Left lobe of liver (tissue), 2 donors: ENCODE results near the gene TSPAN3. TPM values are rescaled to one million over a fixed set of nuclear protein-coding genes. Genes with fewer than 3 reads are reported as not detected.
A peak's percentile ranks its signal among the peaks of the same experiment; 100 is the strongest.

Experiments
- ATAC-seq: fragments of 200-7000 bp; cut with Tn5 transposase; one replicate; pipeline ENCODE4 v1.9.1; 2020; ENCODE audit warnings: mild to moderate bottlenecking, moderate library complexity
- DNase-seq: peaks from one replicate; pipeline ENCODE4 v3.0.0-alpha.2; 2020; ENCODE audit warnings: low spot score
- total RNA-seq: library from RNA; stranded (reverse); gene quantifications from one replicate; pipeline ENCODE4 v1.2.1, GENCODE V29; 2021
- donor health status: DM: no; HTN: no; CAD: no; lungs with moderate emphysema.
- donor health status: DM: no; HTN: yes; CAD: no.

Gene TSPAN3
- total RNA-seq, 1 donor from 2014 or later, result 75.2 TPM

GRCh38 chr15:77085297-77085696, 14.4 kb upstream of the TSPAN3 start:
- ATAC-seq (no peak), DNase-seq (no peak)

- ATAC-seq, result no peak
Observed at GRCh38 chr15:77084436-77084835, 13.5 kb upstream of the TSPAN3 start.

GRCh38 chr15:77083381-77084160, 12.7 kb upstream of the TSPAN3 start:
- peak; percentile 89 for ATAC-seq

More at GRCh38 chr15:77084436-77084835, 13.5 kb upstream of the TSPAN3 start:
- DNase-seq, result peak; percentile 40

GRCh38 chr15:77081971-77082370, 11.1 kb upstream of the TSPAN3 start:
- DNase-seq (no peak), ATAC-seq (no peak)

More at GRCh38 chr15:77083381-77084160, 12.7 kb upstream of the TSPAN3 start:
- peak; percentile 58 for DNase-seq

GRCh38 chr15:77076323-77076915, 5.5 kb upstream of the TSPAN3 start:
- DNase-seq, result no peak
- ATAC-seq, result no peak

GRCh38 chr15:77075528-77075927, 4.6 kb upstream of the TSPAN3 start:
- no peak for ATAC-seq

GRCh38 chr15:77074350-77074749, 3.4 kb upstream of the TSPAN3 start:
- DNase-seq, result no peak
- ATAC-seq, result no peak

More at GRCh38 chr15:77075528-77075927, 4.6 kb upstream of the TSPAN3 start:
- no peak for DNase-seq

- ATAC-seq (no peak), DNase-seq (no peak)
Observed at GRCh38 chr15:77071305-77072223, 655 bp upstream of the TSPAN3 start.

- DNase-seq (no peak), ATAC-seq (no peak)
Observed at GRCh38 chr15:77070180-77070494, 772 bp downstream of the TSPAN3 start.

- DNase-seq (no peak), ATAC-seq (no peak)
Observed at GRCh38 chr15:77069521-77070121, 1.3 kb downstream of the TSPAN3 start.

GRCh38 chr15:77068633-77069032, 2.3 kb downstream of the TSPAN3 start:
- DNase-seq, result no peak
- ATAC-seq, result no peak

- ATAC-seq, result no peak
Observed at GRCh38 chr15:77067691-77068367, 3.1 kb downstream of the TSPAN3 start.

GRCh38 chr15:77066971-77067690, 3.8 kb downstream of the TSPAN3 start:
- ATAC-seq (peak; percentile 31), DNase-seq (no peak)

More at GRCh38 chr15:77067691-77068367, 3.1 kb downstream of the TSPAN3 start:
- DNase-seq, result no peak

- peak; percentile 39 for ATAC-seq
- no peak for DNase-seq
Observed at GRCh38 chr15:77064539-77065308, 6.2 kb downstream of the TSPAN3 start.

GRCh38 chr15:77064063-77064462, 6.8 kb downstream of the TSPAN3 start:
- DNase-seq (no peak), ATAC-seq (peak; percentile 62)

GRCh38 chr15:77063249-77063648, 7.7 kb downstream of the TSPAN3 start:
- ATAC-seq (no peak), DNase-seq (no peak)

- ATAC-seq, result no peak
- DNase-seq, result no peak
Observed at GRCh38 chr15:77060546-77060945, 10.4 kb downstream of the TSPAN3 start.

GRCh38 chr15:77059786-77060361, 11.0 kb downstream of the TSPAN3 start:
- ATAC-seq (no peak), DNase-seq (no peak)

- peak; percentile 81 for ATAC-seq
Observed at GRCh38 chr15:77058468-77058867, 12.4 kb downstream of the TSPAN3 start.

More at GRCh38 chr15:77058468-77058867, 12.4 kb downstream of the TSPAN3 start:
- DNase-seq, result no peak
